Measurements from ENCODE around the gene AGAP5.

DNA sequence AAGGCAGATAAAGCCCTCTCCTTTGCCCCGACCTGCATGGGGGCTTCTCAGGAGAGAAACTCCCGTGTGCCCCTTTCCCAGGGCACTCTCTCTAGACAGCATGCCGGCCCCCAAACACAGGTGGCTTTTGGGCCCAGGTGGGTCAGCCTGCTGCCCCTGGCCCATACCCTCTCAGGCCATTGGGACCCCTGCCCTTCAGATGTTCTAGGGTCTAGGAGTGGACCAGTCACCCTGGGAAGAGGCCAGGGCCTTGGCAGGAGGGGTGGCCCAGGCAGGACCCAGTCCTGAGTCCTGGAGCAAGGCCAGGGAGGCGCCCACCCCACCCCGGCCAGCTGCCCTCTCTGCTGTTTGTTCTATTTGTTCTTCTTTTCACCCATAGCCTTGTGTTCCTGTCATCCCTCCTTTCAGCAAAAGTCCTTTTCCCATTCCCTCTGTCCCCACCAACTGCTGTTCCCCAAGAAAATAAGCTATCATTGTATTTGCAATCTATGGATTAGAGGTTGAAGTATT is 36.9 kb upstream of the AGAP5 start:
- TF ChIP-seq SIN3A (IDR thresholded peaks at IDR 0.05; ENCODE audit: borderline replicate concordance, insufficient read depth, low read depth, low read length) (no peak), REST (IDR thresholded peaks at IDR 0.05; ENCODE audit: insufficient read depth in 1 of 2, low read depth in 2 of 2, low read length in 1 of 2) (no peak), POLR2AphosphoS5 (IDR thresholded peaks at IDR 0.05; ENCODE audit: low read depth, low read length) (no peak)
- TF ChIP-seq, protein P1, sequence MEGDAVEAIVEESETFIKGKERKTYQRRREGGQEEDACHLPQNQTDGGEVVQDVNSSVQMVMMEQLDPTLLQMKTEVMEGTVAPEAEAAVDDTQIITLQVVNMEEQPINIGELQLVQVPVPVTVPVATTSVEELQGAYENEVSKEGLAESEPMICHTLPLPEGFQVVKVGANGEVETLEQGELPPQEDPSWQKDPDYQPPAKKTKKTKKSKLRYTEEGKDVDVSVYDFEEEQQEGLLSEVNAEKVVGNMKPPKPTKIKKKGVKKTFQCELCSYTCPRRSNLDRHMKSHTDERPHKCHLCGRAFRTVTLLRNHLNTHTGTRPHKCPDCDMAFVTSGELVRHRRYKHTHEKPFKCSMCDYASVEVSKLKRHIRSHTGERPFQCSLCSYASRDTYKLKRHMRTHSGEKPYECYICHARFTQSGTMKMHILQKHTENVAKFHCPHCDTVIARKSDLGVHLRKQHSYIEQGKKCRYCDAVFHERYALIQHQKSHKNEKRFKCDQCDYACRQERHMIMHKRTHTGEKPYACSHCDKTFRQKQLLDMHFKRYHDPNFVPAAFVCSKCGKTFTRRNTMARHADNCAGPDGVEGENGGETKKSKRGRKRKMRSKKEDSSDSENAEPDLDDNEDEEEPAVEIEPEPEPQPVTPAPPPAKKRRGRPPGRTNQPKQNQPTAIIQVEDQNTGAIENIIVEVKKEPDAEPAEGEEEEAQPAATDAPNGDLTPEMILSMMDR (IDR thresholded peaks at IDR 0.05): no peak

Data from Panc1 (cell line).